CD4-positive, alpha-beta T cell (primary cell): ENCODE results near the gene FAM53A. TPM values are rescaled to one million over a fixed set of nuclear protein-coding genes. Genes with fewer than 3 reads are reported as not detected.

Source experiments
- ATAC-seq: fragments of 200-7000 bp; cut with Tn5 transposase; one replicate; pipeline ENCODE4 v1.10.0; 2022; ENCODE audit warnings: mild to moderate bottlenecking; ENCODE audit not compliant: poor library complexity
- CTCF ChIA-PET: fragments of 350-600 bp; sonication (Branson Sonifier 250); formaldehyde crosslinking; loops from one replicate; lab custom pipeline; 2021; ENCODE audit warnings: antibody characterized with exemption, inconsistent platforms; lab: Charles Lee
- POLR2A ChIA-PET: fragments of 350-600 bp; sonication (Branson Sonifier 250); formaldehyde crosslinking; loops from one replicate; lab custom pipeline; 2021; ENCODE audit warnings: antibody characterized with exemption, inconsistent platforms; lab: Charles Lee
- DNase-seq, 14 experiments: peaks; one replicate each; pipeline ENCODE4 v3.0.0-alpha.2; 2013 to 2020; ENCODE audit warnings: mixed read lengths in 2 of 14
- H3K27ac ChIP-seq, 2 donors: one replicate each; pipeline versions ENCODE4 v1.5.1 to v1.7.0; 2013; ENCODE audit warnings: low read length in 2 of 2, low read depth in 1 of 2, mild to moderate bottlenecking in 1 of 2
- H3K27me3 ChIP-seq, 2 experiments: 1 replicate in 1 of 2; 2 replicates in 1 of 2; pipeline versions ENCODE4 v1.6.1 to v1.7.0; 2013; ENCODE audit warnings: low read length in 2 of 2, control low read depth in 1 of 2, mild to moderate bottlenecking in 1 of 2, moderate library complexity in 1 of 2; ENCODE audit not compliant: insufficient read depth in 2 of 2, control insufficient read depth in 1 of 2
- H3K36me3 ChIP-seq: one replicate; pipeline ENCODE4 v1.6.1; 2013; ENCODE audit warnings: low read length, control low read depth; ENCODE audit not compliant: insufficient read depth
- H3K4me1 ChIP-seq: one replicate; pipeline ENCODE4 v1.6.1; 2013; ENCODE audit warnings: low read length, control low read depth; ENCODE audit not compliant: insufficient read depth
- H3K4me3 ChIP-seq: one replicate; pipeline ENCODE4 v1.5.1; 2013; ENCODE audit warnings: mild to moderate bottlenecking, low read length, moderate library complexity
- H3K9me3 ChIP-seq, 2 experiments: 1 replicate in 1 of 2; 2 replicates in 1 of 2; pipeline versions ENCODE4 v1.6.1 to v1.7.0; 2013; ENCODE audit warnings: low read length in 2 of 2, mild to moderate bottlenecking in 2 of 2, control low read depth in 1 of 2, moderate library complexity in 1 of 2; ENCODE audit not compliant: control insufficient read depth in 1 of 2, insufficient read depth in 1 of 2
- H3K27ac Mint-ChIP-seq: one replicate; pipeline ENCODE4 v1.8.0; 2020; ENCODE audit warnings: mixed read lengths
- H3K27me3 Mint-ChIP-seq: one replicate; pipeline ENCODE4 v1.8.0; 2021; ENCODE audit warnings: mixed read lengths
- H3K36me3 Mint-ChIP-seq: one replicate; pipeline ENCODE4 v1.8.0; 2021; ENCODE audit warnings: low read depth, mixed read lengths
- H3K4me1 Mint-ChIP-seq: one replicate; pipeline ENCODE4 v1.8.0; 2021; ENCODE audit warnings: low read depth, mixed read lengths
- H3K4me3 Mint-ChIP-seq: one replicate; pipeline ENCODE4 v1.8.0; 2020; ENCODE audit warnings: mild to moderate bottlenecking, mixed read lengths
- H3K9me3 Mint-ChIP-seq: one replicate; pipeline ENCODE4 v1.8.0; 2020; ENCODE audit warnings: mixed read lengths
- CTCF ChIP-seq: fragments of 200-600 bp; IDR thresholded peaks from one replicate; pipeline ENCODE4 v1.8.0; 2022; ENCODE audit warnings: antibody characterized with exemption, mild to moderate bottlenecking
- intact Hi-C, 2 experiments: fragments of 100-400 bp; cut with DNase I in 1 of 2; cut with micrococcal nuclease in 1 of 2; formaldehyde crosslinking; loops; one replicate each; pipeline versions ENCODE4 v1.15.1 to v1.9.0; 2023 to 2025; cut with DNase I, micrococcal nuclease
- total RNA-seq, 174 experiments: library from RNA in 2 of 174; stranded (reverse) in 2 of 174; gene quantifications; one replicate each; pipeline ENCODE4 v1.2.3 and lab custom pipeline; 2021 to 2026

FAM53A gene
- total RNA-seq, 2 experiments from 2014 or later, result 0.93 to 2.4 TPM

GRCh38 chr4:1614502-1614853 is 69.6 kb downstream of the FAM53A start:
- TF ChIP-seq CTCF, result no peak
- no peaks in the 10 kb centered on the region for H3K36me3 ChIP-seq
- H3K4me1 Mint-ChIP-seq, result peaks cover 30% of the 10 kb centered on the region
- no peaks in the 10 kb centered on the region for H3K27me3 Mint-ChIP-seq
- ATAC-seq (peak; percentile 26), DNase-seq (no peak)
- no peak overlapping the region for H3K27ac ChIP-seq
- peaks cover 36% of the 10 kb centered on the region for H3K4me1 ChIP-seq
- peaks cover 9% of the 10 kb centered on the region for H3K9me3 Mint-ChIP-seq
- H3K4me3 ChIP-seq, result no peak overlapping the region
- no peaks in the 10 kb centered on the region for H3K27me3 ChIP-seq
- H3K4me3 Mint-ChIP-seq, result peak overlapping the region; percentile 55
- H3K27ac Mint-ChIP-seq, result peak overlapping the region; percentile 67
- ChIA-PET CTCF (no interaction called here), POLR2A (interaction anchor here (0.7 kb wide), 1 partner anchor 34 kb away, joined by 3 read pairs; no protein-coding TSS in a partner anchor)
- no peaks in the 10 kb centered on the region for H3K36me3 Mint-ChIP-seq
- intact Hi-C loops, result no loop called here
- H3K9me3 ChIP-seq, result peaks cover 0 to 48% of the 10 kb centered on the region in 2 experiments

- ChIA-PET POLR2A (interaction anchor here (0.7 kb wide), 1 partner anchor 34 kb away, joined by 3 read pairs; no protein-coding TSS in a partner anchor), CTCF (no interaction called here)
- no peak for DNase-seq
- no peak overlapping the region for H3K4me3 ChIP-seq
- Mint-ChIP-seq H3K9me3 (peaks cover 9% of the 10 kb centered on the region), H3K4me3 (no peak overlapping the region), H3K27me3 (no peaks in the 10 kb centered on the region), H3K4me1 (peaks cover 30% of the 10 kb centered on the region), H3K27ac (peak overlapping the region; percentile 65), H3K36me3 (no peaks in the 10 kb centered on the region)
- no peaks in the 10 kb centered on the region for H3K27me3 ChIP-seq
- H3K4me1 ChIP-seq, result peaks cover 36% of the 10 kb centered on the region
- ATAC-seq, result no peak
- peaks cover 0 to 48% of the 10 kb centered on the region in 2 experiments for H3K9me3 ChIP-seq
- intact Hi-C loops, result no loop called here
- TF ChIP-seq CTCF, result no peak
- H3K36me3 ChIP-seq, result no peaks in the 10 kb centered on the region
- H3K27ac ChIP-seq, result no peak overlapping the region
These were observed 70.1 kb downstream of the FAM53A start for GRCh38 chr4:1614049-1614448.

- CTCF ChIA-PET, result no interaction called here
- Histone ChIP-seq H3K27ac (no peak overlapping the region), H3K4me3 (no peak overlapping the region), H3K27me3 (no peaks in the 10 kb centered on the region), H3K9me3 (peaks cover 0 to 43% of the 10 kb centered on the region in 2 experiments), H3K36me3 (no peaks in the 10 kb centered on the region), H3K4me1 (peaks cover 39% of the 10 kb centered on the region)
- ATAC-seq, result no peak
- DNase-seq, result no peak
- Mint-ChIP-seq H3K4me3 (no peak overlapping the region), H3K36me3 (no peaks in the 10 kb centered on the region), H3K27me3 (no peaks in the 10 kb centered on the region), H3K27ac (no peak overlapping the region), H3K9me3 (peaks cover 9% of the 10 kb centered on the region), H3K4me1 (peaks cover 30% of the 10 kb centered on the region)
- TF ChIP-seq CTCF, result no peak
- intact Hi-C loops, result no loop called here
- POLR2A ChIA-PET, result no interaction called here
These were observed 71.0 kb downstream of the FAM53A start for GRCh38 chr4:1613099-1613495.
